ENCODE data around the gene BRD3. TPM values are rescaled to one million over a fixed set of nuclear protein-coding genes. Genes with fewer than 3 reads are reported as not detected.

Gene BRD3
- total RNA-seq, 1 experiment from 2014 or later, result 4.0 TPM

DNA sequence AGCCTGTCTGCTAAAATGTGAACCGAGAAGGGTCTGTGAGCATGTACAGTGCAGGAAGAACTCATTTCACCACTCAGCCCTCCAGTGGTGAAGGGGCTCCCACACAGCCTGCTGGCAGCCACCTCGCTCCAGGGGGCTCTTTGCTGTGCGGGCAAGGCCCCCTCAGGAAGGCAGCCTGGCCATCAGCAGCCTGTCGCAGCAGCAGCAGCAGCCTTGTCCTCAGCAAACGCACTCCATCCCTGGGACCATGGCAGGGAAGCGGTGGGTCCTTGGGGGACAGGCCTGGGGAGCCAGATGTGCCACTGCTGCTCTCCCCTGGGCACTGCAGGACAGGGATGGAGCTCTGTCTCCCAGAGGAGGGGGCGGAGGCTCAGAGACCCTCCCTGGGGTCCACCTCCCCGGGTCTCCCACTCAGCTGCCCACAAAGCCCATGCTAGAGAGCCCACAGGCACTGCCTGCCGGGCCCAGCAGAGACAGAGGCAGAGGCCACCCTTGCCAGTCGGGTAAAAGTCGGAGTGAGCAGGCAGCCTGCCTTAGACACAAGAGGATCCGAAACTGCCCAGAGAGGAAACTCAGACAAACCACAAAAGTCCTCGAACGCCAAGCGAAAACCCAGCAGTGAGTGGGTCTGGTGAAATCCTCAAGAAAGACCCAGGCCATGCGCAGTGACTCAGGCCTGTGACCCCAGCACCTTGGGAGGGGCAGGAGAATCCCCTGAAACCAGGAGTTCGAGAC lies 8.0 kb downstream of the BRD3 start:
- Histone ChIP-seq H3K4me3 (ENCODE audit: low read length) (no peak overlapping the region), H2AFZ (ENCODE audit: low read length) (no peak overlapping the region), H3K36me3 (ENCODE audit: insufficient read depth, low read length) (no peaks in the 10 kb centered on the region), H3K4me1 (ENCODE audit: low read length) (peaks cover 24% of the 10 kb centered on the region), H3K27me3 (ENCODE audit: low read length) (no peaks in the 10 kb centered on the region), H3K79me2 (ENCODE audit: low read length) (peaks cover 57% of the 10 kb centered on the region), H3K9me2 (replicated peaks; ENCODE audit: insufficient read depth, low read length) (no peaks in the 10 kb centered on the region), H3K9ac (ENCODE audit: low read length) (no peak overlapping the region), H3K27ac (ENCODE audit: low read length) (no peak overlapping the region), H3K9me3 (ENCODE audit: low read length) (no peaks in the 10 kb centered on the region), H3K4me2 (ENCODE audit: low read depth, low read length, poor library complexity, severe bottlenecking) (no peak overlapping the region), H4K20me1 (ENCODE audit: insufficient read depth, low read depth, low read length) (peaks cover 92% of the 10 kb centered on the region)
- DNase-seq, result peak; percentile 87

DNA sequence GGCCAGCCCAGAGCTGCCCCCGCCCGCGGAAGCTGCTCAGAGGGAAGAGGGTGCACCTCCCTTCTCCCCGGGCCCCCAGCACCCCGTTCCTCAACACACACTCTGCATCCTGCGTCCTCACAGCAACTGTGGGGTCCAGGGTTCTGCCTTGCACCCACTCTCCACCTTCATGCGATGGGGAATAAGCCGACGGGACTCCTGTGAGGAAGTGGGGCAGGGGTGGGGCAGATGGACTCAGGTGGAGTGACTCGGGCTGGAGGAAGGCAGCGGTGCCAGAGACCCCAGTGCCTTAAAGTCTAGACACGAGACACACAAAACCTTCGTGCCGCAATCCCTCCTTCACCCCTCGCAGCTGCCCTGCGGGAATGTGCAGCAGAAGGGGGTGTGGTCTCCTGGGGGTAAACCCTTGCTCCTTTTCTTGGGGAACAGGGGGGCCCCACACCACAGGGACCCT lies 8.6 kb downstream of the BRD3 start:
- H3K79me2 ChIP-seq (ENCODE audit: low read length), result peaks cover 57% of the 10 kb centered on the region
- H3K27ac ChIP-seq (ENCODE audit: low read length), result no peak overlapping the region
- no peaks in the 10 kb centered on the region for H3K9me2 ChIP-seq (replicated peaks; ENCODE audit: insufficient read depth, low read length)
- DNase-seq, result no peak
- peaks cover 87% of the 10 kb centered on the region for H4K20me1 ChIP-seq (ENCODE audit: insufficient read depth, low read depth, low read length)
- no peaks in the 10 kb centered on the region for H3K36me3 ChIP-seq (ENCODE audit: insufficient read depth, low read length)
- peaks cover 24% of the 10 kb centered on the region for H3K4me1 ChIP-seq (ENCODE audit: low read length)
- no peak overlapping the region for H2AFZ ChIP-seq (ENCODE audit: low read length)
- no peak overlapping the region for H3K9ac ChIP-seq (ENCODE audit: low read length)
- no peak overlapping the region for H3K4me3 ChIP-seq (ENCODE audit: low read length)
- H3K27me3 ChIP-seq (ENCODE audit: low read length), result no peaks in the 10 kb centered on the region
- H3K9me3 ChIP-seq (ENCODE audit: low read length), result no peaks in the 10 kb centered on the region
- H3K4me2 ChIP-seq (ENCODE audit: low read depth, low read length, poor library complexity, severe bottlenecking), result no peak overlapping the region

DNA sequence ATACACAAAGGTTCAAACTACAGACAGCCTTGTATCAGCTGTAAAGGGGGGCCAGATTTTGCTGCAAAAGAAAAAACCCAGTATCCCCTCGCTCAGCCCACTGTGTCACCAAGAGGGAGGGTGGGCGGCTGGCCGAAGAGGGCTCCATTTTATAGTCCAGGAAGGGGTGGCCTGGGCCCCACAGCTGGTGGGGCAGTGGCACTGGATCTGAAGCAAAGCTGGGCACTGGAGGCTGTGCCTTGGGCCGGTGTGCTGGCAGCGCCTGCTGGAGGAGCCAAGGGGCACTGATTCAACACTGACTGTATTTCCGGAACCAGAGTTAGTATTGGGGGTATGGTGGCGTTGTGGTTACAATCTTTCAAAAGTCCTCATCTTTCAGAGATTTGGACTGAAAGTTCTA lies 9.1 kb downstream of the BRD3 start:
- peaks cover 24% of the 10 kb centered on the region for H3K4me1 ChIP-seq (ENCODE audit: low read length)
- H3K9me3 ChIP-seq (ENCODE audit: low read length), result no peaks in the 10 kb centered on the region
- H3K9me2 ChIP-seq (replicated peaks; ENCODE audit: insufficient read depth, low read length), result no peaks in the 10 kb centered on the region
- peaks cover 84% of the 10 kb centered on the region for H4K20me1 ChIP-seq (ENCODE audit: insufficient read depth, low read depth, low read length)
- no peak overlapping the region for H3K9ac ChIP-seq (ENCODE audit: low read length)
- no peak overlapping the region for H3K27ac ChIP-seq (ENCODE audit: low read length)
- H3K36me3 ChIP-seq (ENCODE audit: insufficient read depth, low read length), result no peaks in the 10 kb centered on the region
- H2AFZ ChIP-seq (ENCODE audit: low read length), result no peak overlapping the region
- H3K27me3 ChIP-seq (ENCODE audit: low read length), result no peaks in the 10 kb centered on the region
- DNase-seq, result no peak
- H3K79me2 ChIP-seq (ENCODE audit: low read length), result peaks cover 54% of the 10 kb centered on the region
- H3K4me3 ChIP-seq (ENCODE audit: low read length), result no peak overlapping the region
- H3K4me2 ChIP-seq (ENCODE audit: low read depth, low read length, poor library complexity, severe bottlenecking), result no peak overlapping the region

DNA sequence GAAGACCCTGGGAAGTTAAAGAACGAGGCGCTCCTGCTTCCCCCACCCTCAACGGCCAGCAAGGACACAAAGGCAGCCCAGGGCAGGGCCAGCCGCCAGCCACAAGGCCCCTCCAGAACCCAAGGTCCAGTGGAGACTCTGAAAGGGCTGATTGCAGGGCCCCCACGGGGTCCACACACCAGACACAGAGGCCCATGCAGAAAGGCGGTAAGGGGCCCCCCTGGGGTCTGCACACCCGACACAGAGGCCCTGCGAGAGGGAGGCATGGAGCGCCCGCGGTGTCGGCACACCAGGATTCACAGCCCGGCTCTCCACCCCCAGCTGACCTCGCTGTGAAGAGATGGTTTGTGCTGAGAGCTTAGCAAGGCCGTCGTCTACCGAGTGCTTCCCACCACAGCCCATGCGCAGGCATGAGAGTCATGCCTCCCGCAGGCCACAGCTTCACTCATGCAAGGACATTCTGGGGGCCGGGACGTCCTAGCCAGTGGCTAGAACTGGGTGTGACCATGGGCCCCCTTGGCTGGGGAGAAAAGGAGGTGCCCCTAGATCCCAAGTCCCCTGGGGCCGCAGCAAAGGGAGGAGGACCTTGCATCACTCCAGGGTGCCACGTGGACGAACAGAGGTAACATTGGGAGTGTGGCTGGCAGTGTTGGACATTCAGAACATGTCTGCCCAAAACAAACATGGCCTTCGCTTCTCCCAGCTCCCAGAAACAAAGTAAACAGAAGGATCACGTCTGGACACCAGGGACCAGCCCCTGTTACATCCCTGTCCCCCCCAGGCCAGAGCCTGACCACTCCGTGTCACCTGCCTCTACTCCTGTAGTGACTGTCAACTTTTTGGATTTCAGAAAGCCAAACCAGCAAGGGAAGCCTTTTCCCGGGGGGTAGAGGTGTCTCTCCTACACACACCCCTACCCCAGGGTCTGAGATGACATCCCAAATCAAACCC lies 9.8 kb downstream of the BRD3 start:
- no peak for DNase-seq
- Histone ChIP-seq H3K9me2 (replicated peaks; ENCODE audit: insufficient read depth, low read length) (no peaks in the 10 kb centered on the region), H3K4me2 (ENCODE audit: low read depth, low read length, poor library complexity, severe bottlenecking) (no peak overlapping the region), H4K20me1 (ENCODE audit: insufficient read depth, low read depth, low read length) (peaks cover 77% of the 10 kb centered on the region), H3K9ac (ENCODE audit: low read length) (no peak overlapping the region), H3K27me3 (ENCODE audit: low read length) (no peaks in the 10 kb centered on the region), H3K4me3 (ENCODE audit: low read length) (no peak overlapping the region), H3K27ac (ENCODE audit: low read length) (no peak overlapping the region), H2AFZ (ENCODE audit: low read length) (no peak overlapping the region), H3K79me2 (ENCODE audit: low read length) (peaks cover 54% of the 10 kb centered on the region), H3K4me1 (ENCODE audit: low read length) (peaks cover 24% of the 10 kb centered on the region), H3K9me3 (ENCODE audit: low read length) (no peaks in the 10 kb centered on the region), H3K36me3 (ENCODE audit: insufficient read depth, low read length) (no peaks in the 10 kb centered on the region)

DNA sequence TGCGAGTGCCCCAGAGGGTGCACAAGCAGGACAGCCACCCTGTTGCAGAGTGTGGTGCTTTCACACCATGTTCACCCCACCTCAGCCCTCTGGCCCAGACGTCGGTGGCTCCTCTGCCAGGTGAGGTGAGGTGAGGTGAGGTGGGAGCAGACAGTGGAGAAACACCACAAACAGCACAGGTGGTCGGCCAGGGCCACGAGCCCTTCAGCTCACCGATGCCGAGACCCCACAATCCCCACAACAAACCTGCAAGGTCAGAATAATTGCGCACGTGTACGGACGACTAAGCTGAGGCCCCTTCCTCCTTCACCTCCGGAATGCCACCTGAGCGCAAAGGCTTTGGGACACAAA lies 10.5 kb downstream of the BRD3 start:
- H4K20me1 ChIP-seq (ENCODE audit: insufficient read depth, low read depth, low read length), result peaks cover 69% of the 10 kb centered on the region
- H3K4me1 ChIP-seq (ENCODE audit: low read length), result peaks cover 24% of the 10 kb centered on the region
- H3K4me3 ChIP-seq (ENCODE audit: low read length), result no peak overlapping the region
- H3K4me2 ChIP-seq (ENCODE audit: low read depth, low read length, poor library complexity, severe bottlenecking), result no peak overlapping the region
- no peak overlapping the region for H3K27ac ChIP-seq (ENCODE audit: low read length)
- H3K9ac ChIP-seq (ENCODE audit: low read length), result no peak overlapping the region
- no peaks in the 10 kb centered on the region for H3K36me3 ChIP-seq (ENCODE audit: insufficient read depth, low read length)
- H2AFZ ChIP-seq (ENCODE audit: low read length), result no peak overlapping the region
- H3K79me2 ChIP-seq (ENCODE audit: low read length), result peaks cover 54% of the 10 kb centered on the region
- H3K9me2 ChIP-seq (replicated peaks; ENCODE audit: insufficient read depth, low read length), result no peaks in the 10 kb centered on the region
- no peaks in the 10 kb centered on the region for H3K27me3 ChIP-seq (ENCODE audit: low read length)
- no peak for DNase-seq
- H3K9me3 ChIP-seq (ENCODE audit: low read length), result no peaks in the 10 kb centered on the region

DNA sequence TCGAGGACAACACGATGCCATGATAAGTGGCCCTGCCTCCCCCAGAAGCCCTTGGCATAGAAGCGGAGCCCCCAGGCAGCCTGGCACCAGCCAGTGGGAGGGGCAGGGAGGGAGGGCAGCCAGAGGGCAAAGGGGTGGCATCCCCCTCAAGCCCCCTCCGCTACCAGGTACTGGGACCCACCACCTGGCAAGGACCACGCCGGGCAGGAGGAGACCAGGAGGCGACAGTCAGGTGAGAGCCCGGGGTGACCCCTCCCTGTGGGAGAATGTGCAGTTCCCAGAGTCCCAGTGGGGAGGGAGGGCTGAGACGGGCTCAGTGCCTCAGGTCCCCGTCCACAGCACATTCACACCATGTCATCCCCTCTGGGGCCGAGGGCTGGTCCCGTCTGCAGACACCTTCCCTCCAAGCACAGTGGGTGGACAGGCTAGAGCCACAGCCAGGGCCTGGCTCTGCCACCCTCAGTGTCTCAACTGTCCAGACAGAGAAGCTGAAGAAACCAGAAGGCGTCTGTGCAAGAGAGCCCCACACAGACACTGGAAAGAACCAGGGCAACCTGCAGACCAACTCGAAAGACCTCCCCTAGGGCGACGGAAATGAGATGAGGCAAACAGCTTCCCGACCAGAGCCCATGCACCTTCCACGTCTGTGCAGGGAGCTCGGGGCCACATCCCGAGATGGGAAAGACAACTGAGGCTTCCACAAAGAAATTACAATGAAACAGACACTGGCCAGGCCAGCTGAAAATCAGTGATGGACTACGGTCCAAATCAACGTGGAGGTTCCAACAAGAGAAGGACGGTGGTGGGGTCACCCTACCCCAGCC lies 11.1 kb downstream of the BRD3 start:
- Histone ChIP-seq H3K36me3 (ENCODE audit: insufficient read depth, low read length) (no peaks in the 10 kb centered on the region), H3K9me2 (replicated peaks; ENCODE audit: insufficient read depth, low read length) (no peaks in the 10 kb centered on the region), H3K4me3 (ENCODE audit: low read length) (no peak overlapping the region), H3K9ac (ENCODE audit: low read length) (no peak overlapping the region), H3K27me3 (ENCODE audit: low read length) (no peaks in the 10 kb centered on the region), H3K27ac (ENCODE audit: low read length) (no peak overlapping the region), H4K20me1 (ENCODE audit: insufficient read depth, low read depth, low read length) (peaks cover 64% of the 10 kb centered on the region), H2AFZ (ENCODE audit: low read length) (no peak overlapping the region), H3K4me1 (ENCODE audit: low read length) (peaks cover 22% of the 10 kb centered on the region), H3K79me2 (ENCODE audit: low read length) (peaks cover 54% of the 10 kb centered on the region), H3K4me2 (ENCODE audit: low read depth, low read length, poor library complexity, severe bottlenecking) (no peak overlapping the region), H3K9me3 (ENCODE audit: low read length) (no peaks in the 10 kb centered on the region)
- DNase-seq, result no peak

DNA sequence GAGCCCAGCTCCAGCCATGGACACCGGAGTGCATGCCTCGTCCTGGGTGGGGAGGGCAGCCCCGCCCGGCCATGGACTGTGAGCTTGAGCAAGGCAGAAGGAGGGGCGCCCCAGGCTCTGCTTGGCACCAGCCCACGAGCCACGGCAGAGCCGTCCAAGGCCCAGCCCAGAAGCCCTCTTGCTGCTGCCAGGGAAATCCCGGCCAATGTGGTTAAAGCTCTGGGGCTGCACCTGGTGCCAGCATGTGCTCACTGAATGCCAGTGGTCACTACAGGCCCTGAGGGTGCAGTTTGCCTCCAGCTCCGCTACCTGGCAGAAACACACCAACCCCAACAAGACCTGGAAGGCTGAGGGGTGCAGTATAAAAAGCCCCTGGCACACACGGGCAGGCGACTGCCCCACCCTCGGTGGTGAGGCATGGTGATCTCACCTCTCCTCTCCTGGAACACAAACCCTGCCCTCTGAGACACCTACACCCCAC lies 11.8 kb downstream of the BRD3 start:
- H4K20me1 ChIP-seq (ENCODE audit: insufficient read depth, low read depth, low read length), result peaks cover 57% of the 10 kb centered on the region
- no peak overlapping the region for H3K4me2 ChIP-seq (ENCODE audit: low read depth, low read length, poor library complexity, severe bottlenecking)
- peaks cover 54% of the 10 kb centered on the region for H3K79me2 ChIP-seq (ENCODE audit: low read length)
- H3K4me1 ChIP-seq (ENCODE audit: low read length), result peaks cover 16% of the 10 kb centered on the region
- H3K36me3 ChIP-seq (ENCODE audit: insufficient read depth, low read length), result no peaks in the 10 kb centered on the region
- H3K9me2 ChIP-seq (replicated peaks; ENCODE audit: insufficient read depth, low read length), result no peaks in the 10 kb centered on the region
- H3K27ac ChIP-seq (ENCODE audit: low read length), result no peak overlapping the region
- H2AFZ ChIP-seq (ENCODE audit: low read length), result no peak overlapping the region
- H3K4me3 ChIP-seq (ENCODE audit: low read length), result no peak overlapping the region
- H3K9ac ChIP-seq (ENCODE audit: low read length), result no peak overlapping the region
- H3K9me3 ChIP-seq (ENCODE audit: low read length), result no peaks in the 10 kb centered on the region
- no peak for DNase-seq
- no peaks in the 10 kb centered on the region for H3K27me3 ChIP-seq (ENCODE audit: low read length)

All from Karpas-422 (cell line).